DMS79 treated with DMSO at 0.1 percent for 48 hours (cell line): ENCODE results near the gene DENND1A.
"Not testable (repeated sequence)": the region's sequence is repeated elsewhere in the genome, so short reads cannot be mapped to it uniquely, and the experiment has no call there.

Experiments used
- DNase-seq: peaks from one replicate; lab custom pipeline; 2025; lab: John Stamatoyannopoulos, UW

The DENND1A gene

DNA sequence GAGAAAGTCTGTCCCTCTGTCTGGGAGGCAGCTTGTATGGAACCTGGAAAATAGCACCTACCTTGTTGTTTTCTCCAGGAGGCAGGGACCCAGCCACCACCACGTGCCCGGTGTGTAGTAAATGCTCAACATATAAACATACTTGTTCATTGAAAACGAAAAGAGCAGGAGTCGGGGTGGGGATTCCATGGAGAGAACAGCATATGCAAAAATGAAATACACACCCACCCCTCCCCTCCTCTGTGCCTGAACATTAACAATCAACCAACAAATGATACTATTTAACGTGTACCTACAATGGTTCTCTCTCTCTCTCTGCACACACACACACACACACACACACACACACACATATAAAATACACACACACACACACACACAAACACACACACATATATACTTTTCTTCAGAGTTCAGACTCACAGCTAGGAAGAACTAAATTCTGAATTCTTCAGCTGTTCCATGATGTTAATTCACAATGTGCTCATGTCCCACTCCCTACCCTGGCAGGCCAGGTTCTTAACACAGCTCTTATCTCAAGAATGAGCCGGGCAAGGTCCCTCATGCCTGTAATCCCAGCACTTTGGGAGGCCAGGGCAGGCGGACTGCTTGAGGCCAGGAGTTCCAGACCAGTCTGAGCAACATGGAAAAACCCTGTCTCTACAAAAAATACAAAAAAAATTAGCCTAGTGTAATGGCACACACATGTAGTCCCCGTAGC is 16.3 kb upstream of the DENND1A start:
- no peak for DNase-seq

DNA sequence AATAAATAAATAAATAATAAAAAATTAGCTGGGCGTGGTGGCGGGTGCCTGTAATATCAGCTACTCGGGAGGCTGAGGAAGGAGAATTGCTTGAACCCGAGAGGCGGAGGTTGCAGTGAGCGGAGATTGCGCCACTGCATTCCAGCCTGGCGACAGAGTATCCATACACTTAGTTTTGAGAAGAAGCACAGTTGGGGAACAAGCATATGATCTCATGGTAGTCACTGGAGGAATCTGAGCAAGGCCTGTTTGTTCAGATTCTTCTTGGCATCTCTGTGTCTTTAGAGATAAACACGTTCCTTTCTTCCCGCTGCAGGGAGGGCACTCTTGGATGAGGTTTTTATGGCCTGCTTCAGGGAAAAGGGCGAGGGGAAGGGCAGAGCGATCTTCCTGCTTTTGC is 15.6 kb upstream of the DENND1A start:
- no peak for DNase-seq

DNA sequence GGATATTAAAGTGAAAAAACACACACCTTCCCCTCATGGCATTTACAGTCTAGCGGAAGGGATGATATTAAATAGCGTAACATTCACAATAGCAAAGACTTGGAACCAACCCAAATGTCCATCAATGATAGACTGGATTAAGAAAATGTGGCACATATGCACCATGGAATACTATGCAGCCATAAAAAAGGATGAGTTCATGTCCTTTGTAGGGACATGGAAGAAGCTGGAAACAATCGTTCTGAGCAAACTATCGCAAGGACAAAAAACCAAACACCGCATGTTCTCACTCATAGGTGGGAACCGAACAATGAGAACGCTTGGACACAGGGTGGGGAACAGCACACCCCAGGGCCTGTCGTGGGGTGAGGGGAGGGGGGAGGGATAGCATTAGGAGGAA is 14.5 kb upstream of the DENND1A start:
- DNase-seq: not testable (repeated sequence)

DNA sequence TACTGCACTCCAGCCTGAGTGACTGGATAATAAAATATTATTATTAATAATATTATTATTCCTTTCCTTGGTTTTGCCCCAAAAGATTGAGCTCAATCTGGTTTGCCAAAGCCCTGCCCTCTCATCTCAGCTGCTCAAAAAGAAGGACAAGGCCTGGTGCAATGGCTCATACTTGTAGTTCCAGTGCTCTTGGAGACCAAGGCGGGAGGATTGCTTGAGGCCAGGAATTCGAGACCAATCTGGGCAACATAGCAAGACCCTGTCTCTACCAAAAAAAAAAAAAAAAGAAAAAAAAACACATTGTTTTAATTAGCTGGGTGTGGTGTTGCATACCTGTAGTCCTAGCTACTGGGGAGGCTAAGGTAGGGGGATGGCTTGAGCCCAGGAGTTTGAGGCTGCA is 13.7 kb upstream of the DENND1A start:
- no peak for DNase-seq

DNA sequence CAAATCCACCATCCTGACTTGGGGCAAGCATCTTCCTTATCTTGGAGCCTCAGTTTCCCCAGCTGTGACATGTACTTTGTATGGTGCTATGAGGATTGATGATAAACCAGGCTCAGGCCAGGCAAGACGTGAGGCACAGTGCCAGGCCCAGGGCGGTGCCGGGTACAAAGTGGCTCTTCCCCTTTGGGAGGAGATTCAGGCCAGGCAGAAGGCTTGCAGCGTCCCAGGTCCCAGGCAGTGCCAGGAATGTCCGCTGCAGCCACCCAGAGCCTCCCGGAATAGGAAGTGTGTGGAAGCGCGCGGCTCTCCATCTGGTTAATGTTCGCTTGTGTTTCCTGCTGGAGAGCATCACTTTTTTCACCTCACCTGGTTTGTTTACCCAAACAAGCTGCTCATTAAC is 12.6 kb upstream of the DENND1A start:
- no peak for DNase-seq

- no peak for DNase-seq
Measured at GRCh38 chr9:123941524-123942070, 11.7 kb upstream of the DENND1A start.

- DNase-seq: no peak
Measured at GRCh38 chr9:123940721-123941523, 11.0 kb upstream of the DENND1A start.

DNA sequence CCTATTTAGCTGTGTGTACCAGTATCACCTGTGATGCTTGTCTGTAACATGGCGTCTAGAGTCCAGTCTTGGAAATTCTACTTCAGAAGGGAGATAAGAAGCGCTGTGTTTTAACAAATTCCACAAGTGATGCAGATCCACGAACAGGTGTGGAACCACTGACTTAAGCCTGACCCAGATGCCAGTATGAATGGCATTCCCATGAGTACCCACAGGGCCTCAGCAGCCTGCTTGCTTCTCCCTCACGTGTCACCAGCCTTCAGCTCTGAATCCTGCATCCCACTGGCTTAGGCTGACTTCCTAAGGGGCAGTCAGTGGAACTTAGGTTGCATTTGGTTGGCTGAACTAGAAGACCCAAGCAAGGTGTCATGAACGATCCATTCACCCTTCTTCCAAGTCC is 8.5 kb upstream of the DENND1A start:
- DNase-seq: no peak

DNA sequence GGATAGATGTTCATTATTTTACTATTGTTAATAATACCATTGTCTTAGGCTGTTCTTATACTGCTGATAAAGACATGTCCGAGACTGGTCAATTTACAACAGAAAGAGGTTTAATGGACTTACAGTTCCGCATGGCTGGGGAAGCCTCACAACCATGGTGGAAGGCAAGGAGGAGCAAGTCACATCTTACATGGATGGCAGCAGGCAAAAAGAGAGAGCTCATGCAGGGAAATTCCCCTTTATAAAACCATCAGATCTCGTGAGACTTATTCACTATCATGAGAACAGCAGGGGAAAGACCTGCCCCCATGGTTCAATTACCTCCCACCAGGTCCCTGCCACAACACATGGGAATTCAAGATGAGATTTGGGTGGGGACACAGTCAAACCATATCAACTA is 6.6 kb upstream of the DENND1A start:
- not testable (repeated sequence) for DNase-seq

DNA sequence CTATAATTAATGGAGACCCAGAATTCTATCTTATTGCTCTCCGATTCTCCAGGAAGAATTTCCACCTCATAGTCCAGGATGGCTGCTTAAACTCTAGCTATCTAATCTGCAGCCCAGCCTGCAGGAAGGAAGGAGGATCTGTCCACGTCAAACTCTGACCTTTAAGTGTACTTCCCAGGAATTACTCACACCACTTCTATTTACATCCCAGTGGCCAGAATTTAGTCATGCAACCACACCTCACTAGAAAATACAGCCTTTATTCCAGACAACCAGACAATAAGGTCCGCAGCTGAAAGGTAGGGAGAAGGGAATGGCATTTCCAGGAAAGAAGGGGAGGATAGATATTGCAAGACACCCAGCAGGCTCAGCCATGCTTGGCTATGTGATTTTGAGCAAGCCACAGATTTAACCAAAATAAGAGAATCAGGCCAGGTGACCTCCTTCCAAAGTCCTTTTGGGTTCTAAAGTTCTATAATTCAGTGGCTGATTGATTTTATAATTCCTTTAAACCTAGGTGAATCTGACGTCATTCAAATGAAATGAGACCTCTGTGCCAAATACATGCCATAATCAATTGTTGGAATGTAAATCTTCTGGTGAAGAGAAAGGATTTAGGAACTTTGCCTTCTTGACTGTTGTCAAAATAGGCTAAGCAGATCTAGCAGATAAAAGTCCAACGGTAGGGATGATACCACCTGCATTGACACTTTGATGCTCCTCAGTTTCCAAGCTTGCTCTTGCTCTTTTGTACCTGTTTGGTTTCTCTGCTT is 3.7 kb upstream of the DENND1A start:
- no peak for DNase-seq

- peak; percentile 20 for DNase-seq
Measured at GRCh38 chr9:123929177-123929869, 603 bp downstream of the DENND1A start.

DNA sequence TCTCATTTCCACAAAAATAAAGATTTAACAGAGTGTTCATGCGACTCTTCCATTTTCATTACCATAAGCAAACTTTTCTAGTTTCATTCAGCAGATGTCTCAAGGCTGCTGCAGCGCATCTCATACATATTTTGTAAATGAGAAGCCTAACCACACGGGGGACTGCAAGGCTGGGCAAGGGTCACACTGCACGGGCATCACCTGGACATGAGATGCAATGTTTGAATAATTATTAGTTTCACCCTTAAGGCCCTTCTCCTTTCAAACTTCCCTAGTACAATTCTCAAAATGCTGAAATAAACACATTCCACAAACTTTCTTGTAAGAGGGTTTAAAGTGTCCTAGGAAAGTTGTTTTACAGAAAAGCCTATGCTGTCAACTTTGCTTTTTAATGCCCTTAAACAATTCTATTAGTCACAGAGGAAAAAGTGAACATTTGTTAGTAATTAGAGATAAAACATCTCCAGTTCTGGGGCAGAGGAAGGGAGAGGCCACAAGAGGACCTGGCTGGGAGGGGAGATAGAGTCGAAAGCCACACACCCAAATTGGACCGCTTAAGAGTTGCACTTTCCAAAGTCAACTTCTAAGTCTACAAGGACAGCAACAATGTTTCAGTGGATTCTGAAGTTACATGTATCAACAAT is 1.3 kb downstream of the DENND1A start:
- no peak for DNase-seq

DNA sequence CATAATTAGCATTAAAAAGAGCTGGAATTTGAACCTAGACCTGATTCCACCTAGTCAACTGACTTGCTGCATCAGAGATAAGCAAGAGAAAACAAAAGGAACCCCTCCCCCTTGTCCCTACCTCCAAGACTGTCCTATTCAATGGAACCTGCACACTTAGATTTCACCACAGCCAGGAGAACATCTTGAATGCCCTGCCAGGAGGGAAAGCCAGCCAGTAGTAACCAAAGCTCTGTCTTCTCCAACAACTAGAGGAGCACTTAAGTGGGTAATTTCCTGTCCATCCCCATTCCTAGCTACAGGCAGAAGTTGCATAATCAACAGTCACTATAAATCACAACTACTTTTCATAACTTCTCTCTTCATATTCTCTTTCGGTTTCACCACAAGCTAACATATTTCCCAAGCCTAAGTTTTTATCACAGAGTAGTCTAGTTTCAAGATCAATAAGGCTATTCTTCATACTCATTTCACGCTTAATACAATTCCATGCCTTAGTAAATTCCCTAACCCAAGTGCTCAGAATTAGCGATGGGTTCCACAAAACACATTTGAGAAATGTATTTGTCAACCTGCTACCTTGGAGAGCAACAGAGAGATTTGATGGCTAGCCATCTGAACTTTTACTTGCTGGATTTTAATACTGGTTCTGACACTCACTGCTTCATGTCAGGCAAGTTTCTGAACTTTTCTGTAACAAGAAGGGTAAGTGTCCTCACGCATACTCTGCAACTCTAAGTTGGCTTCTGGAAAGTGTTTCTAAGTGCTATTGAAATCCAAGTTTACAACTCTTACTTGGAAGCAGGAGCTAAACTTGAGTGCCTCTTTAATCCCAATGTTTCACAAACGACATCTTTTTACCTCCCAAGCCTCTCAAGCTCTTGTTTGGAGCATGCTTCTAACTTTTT is 2.0 kb downstream of the DENND1A start:
- peak; percentile 24 for DNase-seq

DNA sequence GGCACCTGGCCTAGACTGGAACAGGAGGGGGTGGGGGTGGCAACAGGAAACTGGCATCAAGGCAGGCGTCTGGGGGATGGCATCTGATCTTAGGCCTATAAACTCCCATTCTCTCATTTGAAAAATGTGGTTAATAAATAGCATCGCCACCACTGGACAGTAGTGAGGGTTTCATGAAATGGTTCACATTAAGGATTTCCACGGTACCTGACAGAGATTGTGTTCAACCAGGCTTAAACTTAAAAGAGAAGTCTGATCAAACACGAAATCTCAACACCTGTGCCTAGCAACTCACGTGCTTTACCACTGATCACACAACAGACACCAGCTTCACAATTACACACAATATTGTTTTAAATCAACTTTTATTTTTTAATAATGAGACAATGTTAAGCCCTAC is 3.0 kb downstream of the DENND1A start:
- DNase-seq: no peak

DNA sequence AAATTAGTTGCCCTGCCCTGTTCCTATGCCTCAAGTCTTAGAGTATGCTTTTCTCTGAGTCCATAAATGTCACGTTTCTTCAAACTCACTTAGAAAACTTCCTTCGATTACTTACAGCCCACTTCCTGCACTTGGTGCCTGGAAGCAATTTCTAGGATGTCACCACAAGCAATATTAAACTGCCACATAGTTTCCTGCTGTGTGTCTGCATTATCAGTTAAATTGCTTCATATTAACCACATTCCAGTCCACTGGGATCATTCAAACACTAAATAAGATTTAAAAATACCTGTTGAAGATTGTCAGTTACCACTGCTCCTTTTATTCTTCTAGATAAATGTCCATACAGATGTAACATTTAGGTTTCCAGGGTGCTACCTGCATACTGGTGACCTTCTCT is 4.1 kb downstream of the DENND1A start:
- DNase-seq: no peak

DNA sequence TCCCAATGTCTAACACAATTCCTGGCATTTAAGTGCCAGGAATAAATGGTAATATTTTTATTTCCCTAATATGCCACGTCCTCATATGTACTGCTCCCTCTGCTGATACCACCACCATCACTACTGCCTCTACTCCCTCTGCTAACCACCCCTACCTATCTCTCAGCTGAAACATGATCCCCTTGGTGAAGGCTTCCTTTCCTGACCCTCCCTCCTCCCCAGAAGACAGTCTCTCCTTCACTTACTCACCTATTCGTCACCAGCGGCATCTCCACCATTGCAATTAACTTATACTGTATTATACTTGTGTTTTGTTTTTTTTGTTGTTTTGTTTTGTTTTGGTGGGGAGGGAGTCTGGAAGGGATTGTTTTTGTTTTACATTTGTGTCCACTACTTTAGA is 4.8 kb downstream of the DENND1A start:
- no peak for DNase-seq

GRCh38 chr9:123924727-123925126 is 5.2 kb downstream of the DENND1A start:
- no peak for DNase-seq

GRCh38 chr9:123923884-123924283 is 6.0 kb downstream of the DENND1A start:
- DNase-seq: no peak

GRCh38 chr9:123923377-123923776 is 6.5 kb downstream of the DENND1A start:
- no peak for DNase-seq

- DNase-seq: no peak
Measured at GRCh38 chr9:123922911-123923310, 7.0 kb downstream of the DENND1A start.
